Right ventricle myocardium inferior (tissue), 1 donor: ENCODE data around the gene TNS2. TPM values are rescaled to one million over a fixed set of nuclear protein-coding genes. Genes with fewer than 3 reads are reported as not detected.
"Not testable (repeated sequence)": the region's sequence is repeated elsewhere in the genome, so short reads cannot be mapped to it uniquely, and the experiment has no call there.

ENCODE experiments used
- ATAC-seq: fragments of 200-7000 bp; cut with Tn5 transposase; one replicate; pipeline ENCODE4 v1.9.1; 2020; ENCODE audit warnings: mild to moderate bottlenecking, moderate library complexity
- DNase-seq: peaks from one replicate; pipeline ENCODE4 v3.0.0; 2021; ENCODE audit errors: missing footprints
- intact Hi-C: fragments of 100-400 bp; cut with DNase I; formaldehyde crosslinking; loops from one replicate; pipeline ENCODE4 v1.11.0; 2022
- total RNA-seq: library from RNA; stranded (reverse); fragmentation: NEBNext Ultra II Directional; extraction: Animal tissue kit (Norgen Biotek cat#: 25700); gene quantifications from one replicate; pipeline ENCODE4 v1.2.1, GENCODE V29; 2021
- donor health status: DM: no; HTN: yes; CAD: no; lungs with severe emphysema.

Gene TNS2
- total RNA-seq, 1 donor from 2014 or later: 122 TPM

GRCh38 chr12:53097564-53098353 lies 47.9 kb downstream of the TNS2 start, which contains the start of gene IGFBP6:
Gene IGFBP6 (plus strand): TSS chr12:53097667. CDS start chr12:53097718, 51 bp downstream.
- intact Hi-C loops: loop anchor here (1.0 to 10.0 kb wide), 3 partner anchors 19 to 53 kb away; partner anchors contain the start of gene SPRYD3
- peak; percentile 83 for DNase-seq

GRCh38 chr12:53098354-53098981 lies 48.6 kb downstream of the TNS2 start:
- ATAC-seq: peak; percentile 30
- intact Hi-C loops: loop anchor here (1.0 to 10.0 kb wide), 2 partner anchors 32 to 54 kb away; no protein-coding TSS in a partner anchor
- DNase-seq: no peak

More at GRCh38 chr12:53097564-53098353, 47.9 kb downstream of the TNS2 start, which contains the start of gene IGFBP6:
- ATAC-seq: peak; percentile 62

GRCh38 chr12:53099071-53099882 lies 49.4 kb downstream of the TNS2 start:
- intact Hi-C loops: loop anchor here (1.0 to 10.0 kb wide), 2 partner anchors 54 to 82 kb away; no protein-coding TSS in a partner anchor
- ATAC-seq (peak; percentile 74), DNase-seq (peak; percentile 93)

- intact Hi-C loops: no loop called here
- ATAC-seq (no peak), DNase-seq (no peak)
Observed at GRCh38 chr12:53100466-53101151, 50.7 kb downstream of the TNS2 start.

GRCh38 chr12:53101266-53101665 lies 51.4 kb downstream of the TNS2 start:
- no peak for ATAC-seq
- intact Hi-C loops: no loop called here
- no peak for DNase-seq

GRCh38 chr12:53101931-53102781 lies 52.3 kb downstream of the TNS2 start:
- intact Hi-C loops: no loop called here
- DNase-seq (no peak), ATAC-seq (no peak)

- ATAC-seq: no peak
- intact Hi-C loops: no loop called here
- no peak for DNase-seq
Observed at GRCh38 chr12:53102883-53103807, 53.3 kb downstream of the TNS2 start, which contains the start of gene SOAT2. Gene SOAT2 (plus strand): TSS chr12:53103486. CDS start chr12:53103578, 92 bp downstream.

- ATAC-seq (no peak), DNase-seq (no peak)
- intact Hi-C loops: no loop called here
Observed at GRCh38 chr12:53103860-53104305, 54.0 kb downstream of the TNS2 start.

- intact Hi-C loops: no loop called here
- DNase-seq (no peak), ATAC-seq (no peak)
Observed at GRCh38 chr12:53105256-53105655, 55.4 kb downstream of the TNS2 start.

GRCh38 chr12:53105712-53106439 lies 56.0 kb downstream of the TNS2 start:
- DNase-seq (no peak), ATAC-seq (peak; percentile 6)
- intact Hi-C loops: no loop called here

- intact Hi-C loops: no loop called here
- ATAC-seq: no peak
- no peak for DNase-seq
Observed at GRCh38 chr12:53107122-53107521, 57.3 kb downstream of the TNS2 start.

- ATAC-seq, intact Hi-C loops, DNase-seq: not testable (repeated sequence)
Observed at GRCh38 chr12:53112431-53112830, 62.6 kb downstream of the TNS2 start.

- intact Hi-C loops: no loop called here
- DNase-seq (no peak), ATAC-seq (no peak)
Observed at GRCh38 chr12:53113136-53113705, 63.4 kb downstream of the TNS2 start.

- intact Hi-C loops: no loop called here
- ATAC-seq (no peak), DNase-seq (no peak)
Observed at GRCh38 chr12:53113951-53114350, 64.1 kb downstream of the TNS2 start.
